ENCODE data around the gene UBE2D2.

Gene UBE2D2

DNA sequence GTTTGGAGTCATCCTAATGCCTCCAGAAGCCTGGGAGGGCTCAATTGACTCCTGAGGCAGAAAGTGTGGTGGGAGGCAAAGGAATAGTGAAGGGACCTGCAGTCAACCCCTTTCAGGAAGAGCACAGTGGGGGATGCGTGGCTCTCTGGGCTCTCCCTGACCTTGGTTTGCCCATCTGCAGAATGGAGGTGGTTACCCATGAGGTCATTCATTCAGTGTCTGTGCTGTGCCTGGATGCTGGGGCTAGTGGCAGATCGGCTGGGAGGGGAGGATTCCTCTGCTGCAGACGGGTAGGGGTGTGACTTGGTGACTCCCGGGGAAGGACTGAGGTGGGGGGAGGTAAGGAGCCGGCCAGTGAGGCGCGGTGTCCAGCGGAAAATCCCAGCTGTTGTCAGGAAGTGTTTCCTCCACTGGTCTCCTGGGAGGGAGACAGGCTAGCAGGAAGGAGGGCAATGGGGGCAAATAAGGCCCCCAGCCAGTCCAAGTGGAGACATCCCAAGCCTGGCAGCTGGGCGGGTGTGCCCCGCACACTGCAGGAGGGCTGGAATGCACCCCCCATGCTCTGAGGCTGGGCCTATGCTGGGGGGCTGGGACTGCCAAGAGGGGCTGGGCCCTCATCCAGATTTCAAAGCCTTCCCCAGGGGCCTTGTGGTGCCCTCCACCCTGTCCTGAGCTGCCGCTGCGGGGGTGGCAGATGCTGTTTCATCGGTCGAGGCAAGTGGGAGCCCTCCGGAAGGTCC is 98.0 kb downstream of the UBE2D2 start:
- Histone ChIP-seq H3K9me3 (ENCODE audit: insufficient read depth, low read depth, low read length) (no peaks in the 10 kb centered on the region), H3K36me3 (ENCODE audit: insufficient read depth, low read length) (no peaks in the 10 kb centered on the region), H3K4me1 (ENCODE audit: insufficient read depth, low read length) (peaks cover 57% of the 10 kb centered on the region), H3K4me3 (ENCODE audit: low read length) (no peak overlapping the region), H3K27ac (ENCODE audit: low read depth, low read length) (peak overlapping the region; percentile 59), H3K27me3 (ENCODE audit: insufficient read depth, low read length) (no peaks in the 10 kb centered on the region), H3K9ac (ENCODE audit: low read depth, low read length) (no peak overlapping the region)
- WGBS = 33% methylated on average over 15 of the region's 15 CpGs

- Histone ChIP-seq H3K4me1 (ENCODE audit: insufficient read depth, low read length) (peaks cover 51% of the 10 kb centered on the region), H3K4me3 (ENCODE audit: low read length) (no peak overlapping the region), H3K9ac (ENCODE audit: low read depth, low read length) (peak overlapping the region; percentile 39; the same call in 1 of the 2 replicates), H3K9me3 (ENCODE audit: insufficient read depth, low read depth, low read length) (no peaks in the 10 kb centered on the region), H3K27ac (ENCODE audit: low read depth, low read length) (peak overlapping the region; percentile 59), H3K36me3 (ENCODE audit: insufficient read depth, low read length) (peaks cover 3% of the 10 kb centered on the region; the same call in 1 of the 2 replicates), H3K27me3 (ENCODE audit: insufficient read depth, low read length) (no peaks in the 10 kb centered on the region)
- 27% methylated on average over 13 of the region's 13 CpGs for WGBS
Measured at GRCh38 chr5:139659695-139660101, 98.6 kb downstream of the UBE2D2 start.

DNA sequence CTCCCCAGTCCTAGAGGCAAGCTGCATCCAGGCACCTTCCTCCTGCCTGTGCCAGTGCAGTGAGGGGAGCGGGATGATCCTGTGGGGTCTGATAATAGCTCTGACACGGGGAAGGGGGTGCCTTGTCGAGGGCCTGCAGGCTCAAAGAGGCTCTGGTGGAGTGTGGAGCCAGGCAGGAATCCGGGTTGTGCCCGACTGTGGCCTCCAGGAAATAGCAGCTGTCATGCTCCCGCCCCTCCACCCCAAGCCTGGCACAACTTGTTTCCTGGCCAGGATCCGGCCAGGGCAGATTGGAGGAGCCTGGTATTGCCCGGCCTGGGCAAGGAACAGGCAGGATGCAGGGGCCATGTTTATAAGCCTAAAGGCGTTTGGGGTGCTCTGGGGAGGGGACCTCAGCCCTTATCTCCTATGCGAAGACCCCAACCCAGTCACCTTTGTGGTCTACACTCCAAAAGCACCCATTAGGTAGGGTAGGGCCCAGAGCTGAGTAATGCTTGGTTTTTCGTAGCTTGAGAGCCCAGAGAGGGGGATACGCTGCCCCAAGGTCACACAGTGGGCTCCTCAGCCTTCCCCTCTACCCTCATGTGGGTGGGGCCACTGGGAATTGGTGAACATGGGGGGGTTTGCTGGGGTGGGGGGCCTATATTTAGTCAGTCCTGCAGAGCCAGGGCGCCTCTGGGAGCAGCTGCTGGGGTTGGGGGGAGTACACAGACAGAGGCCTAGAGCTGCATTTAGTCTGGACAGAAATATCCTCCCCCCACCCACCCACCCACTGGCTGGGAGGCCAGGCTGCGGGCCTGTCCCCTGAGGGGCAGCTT is 99.2 kb downstream of the UBE2D2 start:
- WGBS = 63% methylated on average over 14 of the region's 14 CpGs
- Histone ChIP-seq H3K4me3 (ENCODE audit: low read length) (no peak overlapping the region), H3K9me3 (ENCODE audit: insufficient read depth, low read depth, low read length) (no peaks in the 10 kb centered on the region), H3K36me3 (ENCODE audit: insufficient read depth, low read length) (peaks cover 5% of the 10 kb centered on the region; the same call in 1 of the 2 replicates), H3K27ac (ENCODE audit: low read depth, low read length) (peak overlapping the region; percentile 43; the same call in 1 of the 2 replicates), H3K4me1 (ENCODE audit: insufficient read depth, low read length) (peaks cover 47% of the 10 kb centered on the region), H3K27me3 (ENCODE audit: insufficient read depth, low read length) (no peaks in the 10 kb centered on the region), H3K9ac (ENCODE audit: low read depth, low read length) (peak overlapping the region; percentile 39; the same call in 1 of the 2 replicates)

GRCh38 chr5:139660923-139661814 is 100.0 kb downstream of the UBE2D2 start:
- no peaks in the 10 kb centered on the region for H3K9me3 ChIP-seq (ENCODE audit: insufficient read depth, low read depth, low read length)
- 72% methylated on average over 41 of the region's 41 CpGs for WGBS
- H3K27me3 ChIP-seq (ENCODE audit: insufficient read depth, low read length) = no peaks in the 10 kb centered on the region
- H3K4me3 ChIP-seq (ENCODE audit: low read length) = no peak overlapping the region
- H3K4me1 ChIP-seq (ENCODE audit: insufficient read depth, low read length) = peaks cover 42% of the 10 kb centered on the region
- peaks cover 5% of the 10 kb centered on the region; the same call in 1 of the 2 replicates for H3K36me3 ChIP-seq (ENCODE audit: insufficient read depth, low read length)
- H3K9ac ChIP-seq (ENCODE audit: low read depth, low read length) = 0 out of 2 replicates have a peak overlapping the region, but pooled peaks have one; percentile 20
- peak overlapping the region; percentile 26; the same call in 1 of the 2 replicates for H3K27ac ChIP-seq (ENCODE audit: low read depth, low read length)

- no peak overlapping the region for H3K4me3 ChIP-seq (ENCODE audit: low read length)
- H3K27ac ChIP-seq (ENCODE audit: low read depth, low read length) = no peak overlapping the region
- peaks cover 34% of the 10 kb centered on the region for H3K4me1 ChIP-seq (ENCODE audit: insufficient read depth, low read length)
- H3K9me3 ChIP-seq (ENCODE audit: insufficient read depth, low read depth, low read length) = no peaks in the 10 kb centered on the region
- H3K27me3 ChIP-seq (ENCODE audit: insufficient read depth, low read length) = no peaks in the 10 kb centered on the region
- peaks cover 5% of the 10 kb centered on the region; the same call in 1 of the 2 replicates for H3K36me3 ChIP-seq (ENCODE audit: insufficient read depth, low read length)
- WGBS = 94% methylated on average over 9 of the region's 9 CpGs
- H3K9ac ChIP-seq (ENCODE audit: low read depth, low read length) = no peak overlapping the region
Measured at GRCh38 chr5:139662617-139663016, 101.5 kb downstream of the UBE2D2 start.

- H3K9ac ChIP-seq (ENCODE audit: low read depth, low read length) = no peak overlapping the region
- H3K36me3 ChIP-seq (ENCODE audit: insufficient read depth, low read length) = peaks cover 5% of the 10 kb centered on the region; the same call in 1 of the 2 replicates
- H3K9me3 ChIP-seq (ENCODE audit: insufficient read depth, low read depth, low read length) = no peaks in the 10 kb centered on the region
- no peak overlapping the region for H3K4me3 ChIP-seq (ENCODE audit: low read length)
- H3K27ac ChIP-seq (ENCODE audit: low read depth, low read length) = no peak overlapping the region
- WGBS = 90% methylated on average over 13 of the region's 14 CpGs
- H3K4me1 ChIP-seq (ENCODE audit: insufficient read depth, low read length) = peaks cover 29% of the 10 kb centered on the region
- H3K27me3 ChIP-seq (ENCODE audit: insufficient read depth, low read length) = no peaks in the 10 kb centered on the region
Measured at GRCh38 chr5:139663207-139664085, 102.3 kb downstream of the UBE2D2 start.

- no peaks in the 10 kb centered on the region for H3K27me3 ChIP-seq (ENCODE audit: insufficient read depth, low read length)
- no peak overlapping the region for H3K9ac ChIP-seq (ENCODE audit: low read depth, low read length)
- H3K9me3 ChIP-seq (ENCODE audit: insufficient read depth, low read depth, low read length) = no peaks in the 10 kb centered on the region
- no peak overlapping the region for H3K4me3 ChIP-seq (ENCODE audit: low read length)
- H3K27ac ChIP-seq (ENCODE audit: low read depth, low read length) = no peak overlapping the region
- 85% methylated on average over 9 of the region's 9 CpGs for WGBS
- H3K36me3 ChIP-seq (ENCODE audit: insufficient read depth, low read length) = peaks cover 5% of the 10 kb centered on the region; the same call in 1 of the 2 replicates
- peaks cover 23% of the 10 kb centered on the region for H3K4me1 ChIP-seq (ENCODE audit: insufficient read depth, low read length)
Measured at GRCh38 chr5:139664086-139664693, 103.1 kb downstream of the UBE2D2 start.

- peaks cover 20% of the 10 kb centered on the region for H3K4me1 ChIP-seq (ENCODE audit: insufficient read depth, low read length)
Measured at GRCh38 chr5:139664727-139665351, 103.7 kb downstream of the UBE2D2 start.

DNA sequence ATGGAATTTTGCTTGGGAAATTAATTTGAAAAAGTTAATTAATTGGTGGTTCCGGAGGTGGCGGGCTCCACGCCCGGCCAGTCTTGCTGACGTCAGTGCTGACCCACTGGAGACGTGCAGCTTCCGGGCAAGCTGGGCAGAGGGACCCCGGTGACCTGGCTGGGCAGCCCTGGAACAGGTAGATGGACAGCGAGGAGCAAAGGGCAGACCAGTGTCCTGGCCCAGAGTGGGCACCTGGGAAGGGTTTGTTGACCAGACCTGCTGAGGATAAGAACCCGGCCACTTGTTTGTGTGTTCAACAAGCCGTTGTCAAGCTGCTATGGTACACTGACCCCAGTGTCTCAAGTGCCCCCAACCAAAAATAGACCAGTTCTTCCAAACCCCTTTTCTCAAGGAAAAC is 104.5 kb downstream of the UBE2D2 start:
- Histone ChIP-seq H3K4me1 (ENCODE audit: insufficient read depth, low read length) (peaks cover 21% of the 10 kb centered on the region), H3K36me3 (ENCODE audit: insufficient read depth, low read length) (peaks cover 5% of the 10 kb centered on the region; the same call in 1 of the 2 replicates), H3K9me3 (ENCODE audit: insufficient read depth, low read depth, low read length) (no peaks in the 10 kb centered on the region), H3K4me3 (ENCODE audit: low read length) (no peak overlapping the region), H3K27ac (ENCODE audit: low read depth, low read length) (no peak overlapping the region), H3K9ac (ENCODE audit: low read depth, low read length) (no peak overlapping the region), H3K27me3 (ENCODE audit: insufficient read depth, low read length) (no peaks in the 10 kb centered on the region)
- 95% methylated on average over 11 of the region's 11 CpGs for whole genome bisulfite sequencing

More at GRCh38 chr5:139664727-139665351, 103.7 kb downstream of the UBE2D2 start:
- WGBS = 93% methylated on average over 15 of the region's 15 CpGs
- Histone ChIP-seq H3K27ac (ENCODE audit: low read depth, low read length) (no peak overlapping the region), H3K4me3 (ENCODE audit: low read length) (no peak overlapping the region), H3K27me3 (ENCODE audit: insufficient read depth, low read length) (no peaks in the 10 kb centered on the region), H3K9me3 (ENCODE audit: insufficient read depth, low read depth, low read length) (no peaks in the 10 kb centered on the region), H3K9ac (ENCODE audit: low read depth, low read length) (no peak overlapping the region), H3K36me3 (ENCODE audit: insufficient read depth, low read length) (peaks cover 5% of the 10 kb centered on the region; the same call in 1 of the 2 replicates)
